DOHH2 (cell line): Measurements from ENCODE around the gene WASL.
"Not testable (repeated sequence)": the region's sequence is repeated elsewhere in the genome, so short reads cannot be mapped to it uniquely, and the experiment has no call there.

Source experiments
- H3F3A ChIP-seq: fragments of 200-600 bp; sonication (generic), shearing (Covaris generic); 2 replicates; pipeline ENCODE4 v1.6.0; 2016; ENCODE audit warnings: antibody characterized with exemption, mild to moderate bottlenecking; ENCODE audit not compliant: control insufficient read depth, insufficient read depth
- H3K27ac ChIP-seq: fragments of 200-600 bp; sonication (generic); 2 replicates; pipeline ENCODE4 v1.5.1; 2014; ENCODE audit warnings: low read depth, mild to moderate bottlenecking, low read length, moderate library complexity
- H3K27me3 ChIP-seq: fragments of 200-600 bp; sonication (generic); 2 replicates; pipeline ENCODE4 v1.6.1; 2014; ENCODE audit warnings: mild to moderate bottlenecking, low read length, mixed read lengths; ENCODE audit not compliant: control insufficient read depth
- H3K36me3 ChIP-seq: fragments of 200-600 bp; sonication (generic); 2 replicates; pipeline ENCODE4 v1.6.1; 2014; ENCODE audit warnings: mild to moderate bottlenecking, low read length, moderate library complexity, mixed read lengths; ENCODE audit not compliant: control insufficient read depth
- H3K4me1 ChIP-seq: fragments of 200-600 bp; sonication (generic); 2 replicates; pipeline ENCODE4 v1.6.1; 2014; ENCODE audit warnings: mild to moderate bottlenecking, low read length, mixed read lengths; ENCODE audit not compliant: control insufficient read depth
- H3K4me2 ChIP-seq: fragments of 200-600 bp; sonication (generic); 2 replicates; pipeline ENCODE4 v1.6.0; 2014; ENCODE audit warnings: mild to moderate bottlenecking, low read length, moderate library complexity
- H3K4me3 ChIP-seq: fragments of 200-600 bp; sonication (generic); 2 replicates; pipeline ENCODE4 v1.5.1; 2014; ENCODE audit warnings: mild to moderate bottlenecking, low read length, mixed read lengths
- H3K79me2 ChIP-seq: fragments of 200-600 bp; sonication (generic); 2 replicates; pipeline ENCODE4 v1.6.1; 2014; ENCODE audit warnings: mild to moderate bottlenecking, low read length, mixed read lengths; ENCODE audit not compliant: control insufficient read depth
- H3K9me2 ChIP-seq: fragments of 200-600 bp; sonication (generic); replicated peaks from 2 replicates; pipeline ENCODE4 v1.6.1; 2014; ENCODE audit warnings: mild to moderate bottlenecking, low read length, mixed read lengths; ENCODE audit not compliant: control insufficient read depth
- H3K9me3 ChIP-seq: fragments of 200-600 bp; sonication (generic); 2 replicates; pipeline ENCODE4 v1.6.1; 2014; ENCODE audit warnings: antibody characterized with exemption, low read length, mixed read lengths; ENCODE audit not compliant: control insufficient read depth, insufficient read depth
- H4K20me1 ChIP-seq: fragments of 200-600 bp; sonication (generic); 2 replicates; pipeline ENCODE4 v1.6.0; 2014; ENCODE audit warnings: low read depth, mild to moderate bottlenecking, antibody characterized with exemption, low read length, moderate library complexity; ENCODE audit not compliant: control insufficient read depth, insufficient read depth
- CTCF ChIP-seq: fragments of 200-600 bp; sonication (generic); IDR thresholded peaks from one replicate; pipeline ENCODE4 v1.5.1; 2014; ENCODE audit warnings: antibody characterized with exemption, mild to moderate bottlenecking, low read depth, low read length; ENCODE audit not compliant: poor library complexity, severe bottlenecking
- EZH2phosphoT487 ChIP-seq: fragments of 200-600 bp; sonication (generic); IDR thresholded peaks from 2 replicates; pipeline ENCODE4 v1.6.1; 2017; ENCODE audit warnings: borderline replicate concordance, mild to moderate bottlenecking, antibody characterized with exemption, low read length, moderate library complexity, mixed read lengths

Gene WASL

GRCh38 chr7:123723913-123724312, 24.9 kb downstream of the WASL start:
- Histone ChIP-seq H3K4me1 (peaks cover 39% of the 10 kb centered on the region), H3K4me2 (no peak overlapping the region), H3K36me3 (no peaks in the 10 kb centered on the region), H3F3A (peaks cover 3% of the 10 kb centered on the region; the same call in 1 of the 2 replicates), H3K9me2 (no peaks in the 10 kb centered on the region), H3K27me3 (no peaks in the 10 kb centered on the region), H4K20me1 (peaks cover 10% of the 10 kb centered on the region), H3K9me3 (no peaks in the 10 kb centered on the region), H3K27ac (no peak overlapping the region), H3K4me3 (no peak overlapping the region), H3K79me2 (peaks cover 97% of the 10 kb centered on the region)
- no peak for TF ChIP-seq EZH2phosphoT487
- TF ChIP-seq CTCF = no peak

- H3K9me3 ChIP-seq, H3K27ac ChIP-seq, H3K4me3 ChIP-seq, H3F3A ChIP-seq, H3K36me3 ChIP-seq, H4K20me1 ChIP-seq, H3K27me3 ChIP-seq, H3K9me2 ChIP-seq, H3K4me2 ChIP-seq: not testable (repeated sequence)
- Histone ChIP-seq H3K79me2 (peaks cover 87% of the 10 kb centered on the region), H3K4me1 (peaks cover 19% of the 10 kb centered on the region)
Measured at GRCh38 chr7:123720527-123720926, 28.3 kb downstream of the WASL start.

- no peaks in the 10 kb centered on the region for H3F3A ChIP-seq
- no peak overlapping the region for H3K27ac ChIP-seq
- no peaks in the 10 kb centered on the region for H3K27me3 ChIP-seq
- H3K4me1 ChIP-seq = peaks cover 7% of the 10 kb centered on the region
- H3K4me2 ChIP-seq = no peak overlapping the region
- H3K79me2 ChIP-seq = peaks cover 81% of the 10 kb centered on the region
- TF ChIP-seq CTCF (no peak), EZH2phosphoT487 (no peak)
- H3K9me2 ChIP-seq = no peaks in the 10 kb centered on the region
- no peaks in the 10 kb centered on the region for H3K9me3 ChIP-seq
- H3K4me3 ChIP-seq = no peak overlapping the region
- H4K20me1 ChIP-seq = peaks cover 5% of the 10 kb centered on the region
- H3K36me3 ChIP-seq = no peaks in the 10 kb centered on the region; the same call in 1 of the 2 replicates
Measured at GRCh38 chr7:123719197-123719721, 29.5 kb downstream of the WASL start.

GRCh38 chr7:123718773-123719172, 30.0 kb downstream of the WASL start:
- Histone ChIP-seq H3K9me2 (no peaks in the 10 kb centered on the region), H3K27me3 (no peaks in the 10 kb centered on the region), H3K9me3 (no peaks in the 10 kb centered on the region), H3K4me2 (no peak overlapping the region), H3K27ac (no peak overlapping the region), H4K20me1 (peaks cover 4% of the 10 kb centered on the region), H3K36me3 (no peaks in the 10 kb centered on the region; the same call in 1 of the 2 replicates), H3K79me2 (peaks cover 77% of the 10 kb centered on the region), H3K4me1 (0 out of 2 replicates have a peak, but pooled peaks cover 3% of the 10 kb centered on the region), H3K4me3 (no peak overlapping the region), H3F3A (no peaks in the 10 kb centered on the region)
- TF ChIP-seq EZH2phosphoT487 (no peak), CTCF (no peak)
